ENCODE results near the gene LCE3E.
"Not testable (repeated sequence)": the region's sequence is repeated elsewhere in the genome, so short reads cannot be mapped to it uniquely, and the experiment has no call there.

Gene LCE3E

DNA sequence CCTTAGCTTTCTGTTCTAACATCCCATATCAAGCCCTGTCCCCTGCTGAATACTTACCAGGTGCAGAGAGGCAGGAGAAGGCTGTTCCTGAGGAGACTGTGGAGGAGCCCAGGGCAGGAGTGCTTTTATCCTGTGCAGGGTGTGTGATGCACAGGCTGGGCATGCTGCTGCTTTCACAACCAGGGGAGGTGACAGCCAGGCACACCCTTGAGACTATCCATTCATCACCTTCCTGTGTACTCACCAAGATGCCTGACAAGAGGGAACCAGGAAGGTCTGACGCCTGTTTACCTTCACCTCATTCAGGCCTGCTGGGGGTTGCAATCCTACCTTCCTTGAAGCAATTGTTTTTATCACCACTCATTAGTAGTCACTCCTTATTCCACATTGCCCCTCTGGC, at the start of gene LCE3E:
Gene LCE3E, minus strand, starts transcription at position 100 of the 400 bp plus-strand sequence. CDS start 572 bp downstream, outside the sequence.
- DNase-seq, result no peak

- no peak for DNase-seq
Observed at GRCh38 chr1:152613511-152613910, 46.9 kb upstream of the LCE3E start, which contains the start of gene LCE3B. Gene LCE3B, plus strand, starts transcription at chr1:152613811. Its CDS starts 0 bp downstream, at chr1:152613811.

GRCh38 chr1:152599934-152600333, 33.4 kb upstream of the LCE3E start, which contains the start of gene LCE3C:
Gene LCE3C, plus strand, starts transcription at chr1:152600234. Its CDS starts 498 bp downstream, at chr1:152600732.
- DNase-seq, result no peak

DNA sequence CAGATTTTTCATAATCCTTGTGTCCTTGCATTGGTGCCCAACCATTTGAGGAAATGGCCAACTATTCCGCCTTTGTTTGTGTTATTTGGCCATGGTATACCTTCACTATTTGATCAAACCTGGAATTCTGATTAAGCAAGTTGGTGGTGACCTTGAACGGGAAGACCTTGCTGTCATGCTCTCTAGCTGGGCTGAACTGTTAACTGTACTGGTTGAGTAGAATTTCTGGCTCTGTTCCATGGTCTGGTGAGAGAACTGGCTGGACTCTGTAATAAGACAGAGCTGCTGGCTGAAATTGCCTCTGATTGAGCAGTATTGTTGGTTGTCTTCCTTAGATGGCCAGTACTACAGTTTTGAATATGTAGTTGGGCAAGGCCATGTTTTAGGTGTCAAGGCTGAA, 30.4 kb upstream of the LCE3E start:
- no peak for DNase-seq

- no peak for DNase-seq
Observed at GRCh38 chr1:152585586-152585985, 19.0 kb upstream of the LCE3E start.

DNA sequence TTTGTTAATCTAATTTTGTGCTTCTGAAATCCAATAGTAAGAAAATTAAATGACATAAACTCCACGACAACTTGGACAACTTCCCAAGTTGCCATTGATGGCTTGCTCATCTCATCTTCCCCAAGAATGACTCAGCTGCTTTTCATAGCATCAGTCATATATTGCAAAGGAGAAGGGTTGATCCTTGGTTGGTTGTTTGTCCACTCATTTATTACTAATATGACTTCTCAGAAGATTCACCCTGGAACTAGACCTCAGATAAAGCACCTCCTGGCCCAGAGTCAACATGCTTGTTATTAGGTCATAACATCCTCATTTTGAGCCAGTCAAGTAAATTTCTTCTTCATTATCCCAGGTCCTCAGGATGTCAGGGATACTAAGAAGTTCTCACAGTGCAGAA, 16.1 kb upstream of the LCE3E start:
- no peak for DNase-seq

- no peak for DNase-seq
Observed at GRCh38 chr1:152580433-152580832, 13.9 kb upstream of the LCE3E start, which contains the start of gene LCE3D. Gene LCE3D, minus strand, starts transcription at chr1:152580516. Its CDS starts 580 bp downstream, at chr1:152579936.

GRCh38 chr1:152579526-152579925, 12.9 kb upstream of the LCE3E start:
- DNase-seq, result not testable (repeated sequence)

DNA sequence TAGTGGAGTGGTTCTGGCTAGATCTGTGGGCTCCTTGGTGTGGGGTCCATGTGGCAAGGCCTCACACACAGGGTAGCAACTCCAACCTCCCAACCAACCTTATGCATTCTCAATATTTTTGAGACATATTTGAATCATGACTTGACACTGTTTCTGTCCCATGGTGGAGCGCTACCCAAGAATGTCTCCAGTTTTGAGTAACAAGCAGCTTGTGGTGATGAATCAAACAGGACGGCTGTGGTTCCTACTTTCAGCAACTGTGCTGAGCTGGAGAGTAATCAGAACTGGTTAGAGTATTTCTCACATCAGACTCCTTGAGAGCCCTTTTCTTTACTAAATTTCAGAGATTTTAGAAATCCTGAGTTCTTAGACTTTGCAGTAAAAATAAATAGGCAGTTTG, 10.6 kb upstream of the LCE3E start:
- no peak for DNase-seq

GRCh38 chr1:152565535-152566215, 905 bp downstream of the LCE3E start:
- no peak for DNase-seq

GRCh38 chr1:152565115-152565514, 1.5 kb downstream of the LCE3E start:
- no peak for DNase-seq

- DNase-seq, result not testable (repeated sequence)
Observed at GRCh38 chr1:152548358-152548757, 18.2 kb downstream of the LCE3E start.

GRCh38 chr1:152546704-152547103, 19.9 kb downstream of the LCE3E start:
- DNase-seq, result no peak

DNA sequence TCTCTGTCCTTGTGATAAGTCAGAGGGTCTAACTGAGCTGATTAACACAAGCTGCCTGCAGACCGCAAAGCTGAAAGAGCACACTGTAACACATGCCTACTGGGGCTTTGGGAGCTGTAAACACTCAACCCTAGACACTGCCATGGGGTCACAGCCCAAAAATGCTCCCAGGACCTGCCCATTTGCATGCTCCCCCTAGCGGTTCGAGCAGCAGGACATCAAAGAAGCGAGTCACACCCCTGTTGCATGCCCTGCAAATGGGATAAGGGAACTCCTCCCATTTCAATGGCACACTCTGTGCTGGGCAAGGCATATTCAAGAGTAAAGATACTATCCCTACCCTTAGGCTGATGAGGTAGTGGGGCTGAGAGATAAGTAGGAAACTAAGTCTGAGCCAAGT, 22.8 kb downstream of the LCE3E start:
- DNase-seq, result no peak

GRCh38 chr1:152539901-152540300, 26.7 kb downstream of the LCE3E start:
- DNase-seq, result no peak

DNA sequence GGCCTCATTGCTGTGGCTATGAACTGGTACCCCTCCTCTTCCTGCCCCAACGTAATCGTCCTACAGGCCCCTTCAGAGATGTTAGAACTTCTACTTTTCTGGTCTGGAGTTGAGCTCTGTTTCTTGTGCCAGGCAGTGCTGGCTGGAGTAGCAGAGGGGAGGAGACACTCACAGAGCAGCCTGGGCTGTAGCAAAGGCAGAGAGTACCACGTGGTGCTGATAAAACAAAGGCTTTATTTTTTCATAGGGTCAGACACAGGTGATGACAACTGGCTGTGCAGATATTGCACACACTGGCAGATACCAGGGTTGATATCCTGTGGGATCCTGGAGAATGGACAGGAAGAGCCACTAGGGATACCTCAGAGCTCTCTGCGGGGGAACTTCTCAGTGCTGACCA, 29.1 kb downstream of the LCE3E start:
- DNase-seq, result no peak

DNA sequence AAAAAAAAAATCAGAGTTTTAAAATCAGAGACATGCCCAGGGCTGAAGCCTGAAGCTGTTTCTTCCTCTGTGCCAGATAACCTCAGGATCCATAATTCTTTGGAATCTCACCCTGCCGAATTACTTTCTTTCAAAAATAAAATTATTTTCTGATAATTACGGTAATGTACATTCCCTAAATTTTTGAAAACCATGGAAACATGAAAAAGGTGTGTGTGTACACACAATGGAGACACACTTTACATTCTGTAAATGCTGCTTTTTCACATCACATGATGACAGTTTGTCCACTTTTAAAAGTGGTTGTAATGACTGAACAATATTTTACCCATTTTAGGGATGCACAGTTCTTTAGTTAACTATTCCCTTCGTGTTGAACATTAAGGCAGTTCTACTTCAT, 30.8 kb downstream of the LCE3E start:
- DNase-seq, result no peak

- no peak for DNase-seq
Observed at GRCh38 chr1:152533327-152533938, 33.1 kb downstream of the LCE3E start.

DNA sequence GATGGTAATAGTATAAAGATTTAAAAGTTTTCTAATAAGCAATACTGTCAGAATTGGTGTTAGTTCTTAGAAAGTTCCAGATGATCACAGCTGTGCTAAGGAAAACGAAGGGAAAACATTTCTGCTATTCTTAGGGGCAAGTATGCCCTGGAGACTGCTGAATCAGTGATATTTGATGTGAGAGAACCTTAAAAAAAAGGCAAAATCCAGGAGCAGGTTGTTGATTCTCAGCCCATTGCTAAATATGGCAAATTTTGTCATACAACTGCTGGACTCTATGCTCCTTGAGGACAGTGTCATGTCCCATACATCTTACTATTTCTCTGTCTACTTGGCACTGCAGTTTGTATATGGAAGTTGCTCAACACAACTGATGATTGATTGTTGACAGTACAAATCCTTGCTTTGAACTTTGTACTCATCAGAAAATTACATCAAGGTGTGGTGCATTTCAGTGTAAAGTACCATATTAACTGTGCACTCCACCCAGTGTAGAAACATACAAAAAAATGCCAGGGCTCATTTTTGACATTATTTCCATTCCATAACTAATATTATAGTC, 41.4 kb downstream of the LCE3E start:
- DNase-seq, result no peak

- no peak for DNase-seq
Observed at GRCh38 chr1:152520561-152521090, 46.0 kb downstream of the LCE3E start.

- DNase-seq, result no peak
Observed at GRCh38 chr1:152519851-152520250, 46.7 kb downstream of the LCE3E start.

DNA sequence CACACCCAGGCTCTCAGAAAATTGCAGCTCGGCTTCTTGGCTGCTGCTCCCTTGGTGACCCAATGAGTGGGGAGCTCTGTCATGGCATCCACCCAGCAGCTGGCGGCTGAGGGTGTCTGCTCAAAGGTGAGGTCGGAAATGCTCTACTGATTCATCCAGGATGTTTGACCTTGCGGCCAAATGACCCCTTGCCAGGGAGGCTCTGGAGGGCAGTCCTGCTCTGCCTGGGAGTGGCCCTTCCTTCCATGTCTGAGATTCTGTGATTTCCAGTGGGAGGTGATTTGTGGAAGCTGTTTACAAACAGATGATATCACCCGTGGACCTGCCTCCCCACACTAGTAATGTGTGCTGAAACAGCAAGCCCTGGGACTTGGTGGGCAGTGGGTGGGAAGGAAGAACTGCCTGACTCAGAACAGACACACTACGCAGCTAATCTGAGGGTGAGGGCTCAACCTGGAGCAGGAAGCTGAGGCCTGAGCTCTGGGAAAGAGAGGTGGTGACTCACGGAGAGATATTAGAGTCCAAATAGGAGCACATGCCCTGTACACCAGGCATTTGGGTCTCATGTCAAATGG, 49.3 kb downstream of the LCE3E start:
- no peak for DNase-seq

DNA sequence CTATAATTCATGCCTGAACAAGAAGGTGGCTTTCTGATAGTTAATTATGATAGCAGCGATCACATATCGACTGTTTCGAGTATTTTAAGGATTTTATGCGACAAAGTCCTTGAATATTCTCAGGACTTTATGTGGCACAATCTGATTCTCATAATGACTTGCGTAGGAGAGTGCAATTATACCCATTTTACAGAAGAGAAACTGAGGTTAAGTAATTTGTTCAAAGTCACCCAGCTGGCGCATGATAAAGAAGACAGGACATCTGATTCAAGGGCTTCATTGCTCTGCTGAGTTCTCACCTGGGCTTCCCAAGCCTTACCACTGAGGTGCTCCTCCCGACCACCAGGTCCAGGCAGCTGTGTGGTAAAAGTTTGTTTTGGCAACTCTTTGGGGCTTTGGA, 50.5 kb downstream of the LCE3E start:
- no peak for DNase-seq

All from activated CD4-positive, CD25-positive, alpha-beta regulatory T cell treated with anti-CD3 and anti-CD28 coated beads, Interleukin-2, amount 50 U/mL, for 72 hours (primary cell).